Measurements from ENCODE around the gene SCLY. TPM values are rescaled to one million over a fixed set of nuclear protein-coding genes. Genes with fewer than 3 reads are reported as not detected.

SCLY gene
- total and polyA plus RNA-seq, 2 of the 13 experiments (the other 11 are each of a cell fraction or from before 2014, with no cell fraction given) = 27.9 to 38.6 TPM

- ChIA-PET CTCF (ENCODE audit: low intra/inter-chr PET ratio, low total read pairs) (no interaction called here), POLR2A (no interaction called here)
- intact Hi-C loops (cut with micrococcal nuclease; ENCODE audit: unreplicated experiment) = no loop called here
- Histone ChIP-seq H3K4me3 (replicated peaks in 1 of 3; ENCODE audit: insufficient read depth in 1 of 3, low read depth in 2 of 3, low read length in 3 of 3) (no peak overlapping the region), H4K20me1 (ENCODE audit: insufficient read depth, low read length) (no peaks in the 10 kb centered on the region), H3K79me2 (ENCODE audit: insufficient read depth, low read length) (no peaks in the 10 kb centered on the region), H3K27me3 (ENCODE audit: control insufficient read depth in 1 of 2, insufficient read depth in 2 of 2, low read length in 2 of 2) (peaks cover 3 to 18% of the 10 kb centered on the region in 2 experiments), H3K4me2 (ENCODE audit: low read depth, low read length) (peak overlapping the region; percentile 82; the same call in 1 of the 2 replicates), H3K9ac (ENCODE audit: insufficient read depth, low read depth, low read length) (no peak overlapping the region), H3K27ac (ENCODE audit: extremely low read length, insufficient read depth, low read length) (no peak overlapping the region), H3K4me1 (ENCODE audit: insufficient read depth, low read length) (peaks cover 9% of the 10 kb centered on the region), H2AFZ (ENCODE audit: low read length) (no peak overlapping the region), H3K9me3 (ENCODE audit: low read length) (no peaks in the 10 kb centered on the region), H3K36me3 (replicated peaks in 1 of 2; ENCODE audit: control insufficient read depth in 1 of 2, insufficient read depth in 2 of 2, low read length in 2 of 2) (no peaks in the 10 kb centered on the region)
- in situ Hi-C loops (cut with HindIII; ENCODE audit: extremely low pct_ligation_motif_present, low pct_unique_long_range_greater_than_20kb) = no loop called here
- 0 out of 2 replicates have a peak, but pooled peaks have one; percentile 30 for TF ChIP-seq ZNF776 (CRISPR knock-in tag; IDR thresholded peaks at IDR 0.05)
- no peak for TF ChIP-seq ZNF33A (CRISPR knock-in tag; IDR thresholded peaks at IDR 0.05; ENCODE audit: borderline replicate concordance)
- TF ChIP-seq ZNF563 (CRISPR knock-in tag; IDR thresholded peaks at IDR 0.05) = 0 out of 2 replicates have a peak, but pooled peaks have one; percentile 8
- ATAC-seq = no peak
- BruUV-seq (replicated peaks) = no TSS peak
- DNase-seq (ENCODE audit: low spot score) = no peak
- 82% methylated on average over 22 of the region's 22 CpGs for WGBS (ENCODE audit: low lambda C conversion rate)
- no peak for FAIRE-seq
Observed at GRCh38 chr2:238128061-238128440, 67.2 kb downstream of the SCLY start.

GRCh38 chr2:238128534-238129001, 67.8 kb downstream of the SCLY start:
- H3K27me3 ChIP-seq (ENCODE audit: control insufficient read depth in 1 of 2, insufficient read depth in 2 of 2, low read length in 2 of 2) = peaks cover 2 to 13% of the 10 kb centered on the region in 2 experiments; a peak in 4 of 5 replicates
- 85% methylated on average over 30 of the region's 30 CpGs for WGBS (ENCODE audit: low lambda C conversion rate)
- no peak overlapping the region for H3K27ac ChIP-seq (ENCODE audit: extremely low read length, insufficient read depth, low read length)
- TF ChIP-seq MBD4 (IDR thresholded peaks at IDR 0.05; ENCODE audit: borderline replicate concordance, low read length) (no peak), ZNF672 (CRISPR knock-in tag; IDR thresholded peaks at IDR 0.05) (no peak)
- peaks cover 9% of the 10 kb centered on the region for H3K4me1 ChIP-seq (ENCODE audit: insufficient read depth, low read length)
- DNase-seq (ENCODE audit: low spot score) (no peak), FAIRE-seq (no peak), ATAC-seq (no peak)
- no peak overlapping the region for H3K4me3 ChIP-seq (replicated peaks in 1 of 3; ENCODE audit: insufficient read depth in 1 of 3, low read depth in 2 of 3, low read length in 3 of 3)
- ChIA-PET CTCF (ENCODE audit: low intra/inter-chr PET ratio, low total read pairs) (no interaction called here), POLR2A (no interaction called here)
- H3K9me3 ChIP-seq (ENCODE audit: low read length) = no peaks in the 10 kb centered on the region
- no TSS peak for BruUV-seq (replicated peaks)
- intact Hi-C loops (cut with micrococcal nuclease; ENCODE audit: unreplicated experiment) = no loop called here
- H2AFZ ChIP-seq (ENCODE audit: low read length) = no peak overlapping the region
- no peak overlapping the region for H3K4me2 ChIP-seq (ENCODE audit: low read depth, low read length)
- no peaks in the 10 kb centered on the region for H4K20me1 ChIP-seq (ENCODE audit: insufficient read depth, low read length)
- H3K79me2 ChIP-seq (ENCODE audit: insufficient read depth, low read length) = no peaks in the 10 kb centered on the region
- H3K9ac ChIP-seq (ENCODE audit: insufficient read depth, low read depth, low read length) = no peak overlapping the region
- in situ Hi-C loops (cut with HindIII; ENCODE audit: extremely low pct_ligation_motif_present, low pct_unique_long_range_greater_than_20kb) = no loop called here
- no peaks in the 10 kb centered on the region for H3K36me3 ChIP-seq (replicated peaks in 1 of 2; ENCODE audit: control insufficient read depth in 1 of 2, insufficient read depth in 2 of 2, low read length in 2 of 2)
